NCI-H82 treated with DMSO at 0.1 percent for 48 hours (cell line): ENCODE data around the gene HSPA12A.

Source experiments
- DNase-seq: peaks from one replicate; lab custom pipeline; 2025; ENCODE audit not compliant: unreplicated experiment; lab: John Stamatoyannopoulos, UW

HSPA12A gene, protein sequence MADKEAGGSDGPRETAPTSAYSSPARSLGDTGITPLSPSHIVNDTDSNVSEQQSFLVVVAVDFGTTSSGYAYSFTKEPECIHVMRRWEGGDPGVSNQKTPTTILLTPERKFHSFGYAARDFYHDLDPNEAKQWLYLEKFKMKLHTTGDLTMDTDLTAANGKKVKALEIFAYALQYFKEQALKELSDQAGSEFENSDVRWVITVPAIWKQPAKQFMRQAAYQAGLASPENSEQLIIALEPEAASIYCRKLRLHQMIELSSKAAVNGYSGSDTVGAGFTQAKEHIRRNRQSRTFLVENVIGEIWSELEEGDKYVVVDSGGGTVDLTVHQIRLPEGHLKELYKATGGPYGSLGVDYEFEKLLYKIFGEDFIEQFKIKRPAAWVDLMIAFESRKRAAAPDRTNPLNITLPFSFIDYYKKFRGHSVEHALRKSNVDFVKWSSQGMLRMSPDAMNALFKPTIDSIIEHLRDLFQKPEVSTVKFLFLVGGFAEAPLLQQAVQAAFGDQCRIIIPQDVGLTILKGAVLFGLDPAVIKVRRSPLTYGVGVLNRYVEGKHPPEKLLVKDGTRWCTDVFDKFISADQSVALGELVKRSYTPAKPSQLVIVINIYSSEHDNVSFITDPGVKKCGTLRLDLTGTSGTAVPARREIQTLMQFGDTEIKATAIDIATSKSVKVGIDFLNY

DNA sequence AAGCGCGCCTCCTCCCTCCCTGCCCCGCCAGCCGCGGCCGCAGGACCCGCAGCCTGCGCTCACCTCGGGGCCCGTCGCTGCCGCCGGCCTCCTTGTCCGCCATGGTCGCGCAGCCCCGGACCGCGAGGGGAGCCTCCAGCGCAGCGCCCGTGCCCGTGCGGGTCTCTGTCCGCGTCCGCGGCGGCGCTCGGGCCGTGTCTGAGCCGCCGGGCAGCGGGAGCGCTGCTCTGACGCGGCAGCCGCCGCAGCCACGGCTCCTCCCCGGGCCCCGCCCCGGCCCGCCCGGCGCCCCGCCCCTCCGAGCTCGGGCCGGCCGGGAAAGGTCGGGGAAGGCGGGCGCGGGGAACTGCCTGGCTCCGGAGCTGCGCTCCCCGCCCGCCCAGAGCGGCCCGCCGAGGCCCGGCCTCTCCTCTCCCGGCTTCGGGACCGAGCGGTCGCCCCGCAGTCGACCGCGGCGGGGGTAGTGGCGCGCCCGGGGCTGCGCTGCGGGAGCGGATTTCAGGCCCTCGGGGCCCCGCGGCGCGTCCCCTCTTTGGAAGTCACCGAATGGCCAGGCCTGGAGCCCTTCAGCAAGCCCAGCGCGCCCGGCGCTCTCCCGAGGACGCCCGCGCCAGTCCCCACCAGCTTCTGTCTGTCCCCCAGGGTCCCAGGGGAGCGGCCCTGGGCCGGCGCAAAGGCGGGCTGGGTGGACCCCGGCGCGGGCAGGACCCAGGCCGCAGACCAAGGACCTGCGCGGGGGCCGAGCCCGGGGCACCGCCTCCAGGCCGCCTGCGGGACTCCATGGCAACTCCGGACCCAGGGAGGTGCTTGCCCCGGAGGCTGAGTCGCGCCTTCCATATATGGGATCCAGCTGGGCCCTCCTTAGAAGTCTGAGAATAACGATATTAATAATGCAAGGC is at the start of gene HSPA12A:
HSPA12A (minus strand) TSS at position 200 of the 899 bp plus-strand sequence; CDS start at position 103, 97 bp downstream.
- no peak for DNase-seq

DNA sequence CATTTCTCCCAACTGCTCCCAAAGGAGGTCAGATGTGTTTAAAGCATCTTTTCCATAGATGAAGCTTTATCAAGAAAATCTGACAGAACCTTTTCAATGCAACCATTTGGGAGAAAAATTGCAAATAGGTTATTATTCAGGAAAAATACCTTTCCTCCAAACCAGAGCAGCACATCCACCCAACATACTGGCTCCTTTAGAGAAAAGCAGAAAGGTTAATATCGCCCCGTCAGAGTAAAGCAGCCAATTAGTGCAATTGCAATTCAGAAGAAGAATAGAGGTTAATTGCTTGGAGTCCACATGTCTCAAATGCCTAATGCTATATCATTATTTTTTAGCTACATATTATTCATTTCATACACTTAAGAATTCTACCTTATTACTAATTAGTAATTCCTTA is 48.9 kb upstream of the HSPA12A start:
- DNase-seq = no peak

DNA sequence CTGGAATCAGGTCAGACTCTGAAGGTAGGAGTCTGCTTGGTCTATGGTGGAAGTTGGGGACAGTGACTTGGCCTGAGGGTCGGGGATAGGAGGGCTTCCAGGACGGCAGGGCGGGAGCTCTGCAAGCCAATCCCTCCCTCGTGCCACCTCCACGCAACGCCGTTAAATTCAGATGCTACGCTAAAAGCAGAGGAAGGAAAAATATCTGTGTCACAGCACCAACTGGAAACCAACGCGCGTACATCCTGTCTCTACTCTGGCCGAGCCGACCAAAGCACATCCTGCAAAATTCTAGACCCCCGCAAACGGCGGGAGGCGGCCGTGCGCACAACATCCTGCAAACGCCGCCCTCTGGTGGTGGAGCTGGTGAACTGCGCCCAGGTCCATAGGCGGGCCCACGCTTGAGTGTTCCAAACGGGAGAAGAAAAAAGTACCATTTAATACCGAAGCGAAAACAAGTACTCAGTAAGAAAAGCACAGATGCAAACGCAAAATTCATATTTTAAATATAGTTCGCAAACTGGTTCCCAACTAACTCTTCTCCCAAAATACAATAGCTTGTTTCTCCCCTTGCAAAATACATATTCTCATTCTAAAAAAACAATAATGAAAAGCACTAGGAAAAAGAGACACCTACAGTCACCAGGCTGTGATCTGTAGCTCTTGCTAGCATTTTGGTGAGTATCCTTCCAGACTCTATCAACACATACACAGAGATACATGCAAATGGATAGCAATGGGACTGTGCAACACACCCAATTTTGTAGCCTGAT is 45.7 kb upstream of the HSPA12A start:
- DNase-seq = no peak

DNA sequence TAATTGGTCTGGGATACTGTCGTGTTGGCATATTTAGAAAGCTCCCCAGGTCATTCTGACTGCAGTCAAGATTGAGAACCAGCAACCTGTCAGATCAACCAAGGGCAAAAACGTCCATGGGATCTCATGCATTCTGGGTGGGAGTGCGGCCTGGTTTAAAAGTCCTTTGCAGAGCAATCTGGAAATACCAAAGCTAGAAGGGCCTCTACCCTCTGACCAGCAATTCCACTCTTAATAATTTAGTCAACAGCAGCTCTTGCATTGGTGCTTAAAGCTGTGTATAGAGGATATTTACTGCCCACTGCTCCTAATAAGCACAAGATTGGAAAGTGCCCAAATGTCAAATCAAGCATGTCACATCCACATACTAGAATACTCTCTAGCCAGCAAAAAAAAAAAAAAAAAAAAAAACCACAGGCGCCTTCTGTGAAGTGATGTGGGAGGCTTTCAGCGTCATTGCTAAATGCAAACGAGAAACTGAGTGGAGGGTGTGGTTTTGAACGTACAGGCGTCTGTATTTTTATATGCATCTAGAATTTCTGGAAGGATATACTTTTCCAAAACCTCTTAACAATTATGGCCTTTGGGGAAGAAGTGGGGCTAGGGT is 44.8 kb upstream of the HSPA12A start:
- no peak for DNase-seq

DNA sequence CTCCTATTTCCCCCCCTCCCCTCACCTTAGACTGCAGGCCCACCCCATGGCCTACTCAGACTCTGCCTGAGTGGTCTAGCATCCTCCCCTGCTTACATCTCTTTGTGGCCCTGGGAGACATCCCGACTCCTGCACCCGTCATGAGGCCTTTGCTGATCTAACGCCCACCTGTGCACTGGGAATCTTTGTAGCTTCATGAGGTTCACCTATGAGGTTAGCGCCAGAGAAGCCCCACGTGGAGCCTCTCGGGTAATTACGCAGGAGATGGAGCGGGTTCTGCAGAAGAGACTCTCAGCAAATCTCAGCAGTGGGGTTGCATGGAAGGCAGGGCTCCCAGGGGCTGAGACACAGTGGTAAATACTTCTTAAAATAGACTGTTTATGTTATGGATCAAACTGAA is 43.5 kb upstream of the HSPA12A start:
- DNase-seq = no peak

DNA sequence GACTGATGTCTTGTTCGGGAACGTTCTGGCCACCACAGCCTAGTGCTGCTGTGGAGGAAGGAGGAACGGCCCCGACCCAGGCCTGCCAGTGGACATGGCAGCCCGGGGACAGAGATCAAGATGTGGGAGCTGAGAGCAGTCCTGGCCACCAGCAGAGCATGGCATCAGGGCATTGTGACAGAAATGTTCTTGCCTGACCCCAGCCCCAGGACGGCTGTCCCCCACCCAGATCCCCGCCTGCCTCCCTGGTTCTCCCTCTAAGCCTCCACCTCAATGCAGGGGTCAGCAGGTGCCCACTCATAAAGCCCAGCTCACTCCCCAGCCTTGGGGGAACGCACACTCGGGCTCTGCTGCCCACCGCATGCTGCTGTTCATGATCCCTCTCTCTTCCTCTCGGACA is 42.9 kb upstream of the HSPA12A start:
- DNase-seq = no peak

DNA sequence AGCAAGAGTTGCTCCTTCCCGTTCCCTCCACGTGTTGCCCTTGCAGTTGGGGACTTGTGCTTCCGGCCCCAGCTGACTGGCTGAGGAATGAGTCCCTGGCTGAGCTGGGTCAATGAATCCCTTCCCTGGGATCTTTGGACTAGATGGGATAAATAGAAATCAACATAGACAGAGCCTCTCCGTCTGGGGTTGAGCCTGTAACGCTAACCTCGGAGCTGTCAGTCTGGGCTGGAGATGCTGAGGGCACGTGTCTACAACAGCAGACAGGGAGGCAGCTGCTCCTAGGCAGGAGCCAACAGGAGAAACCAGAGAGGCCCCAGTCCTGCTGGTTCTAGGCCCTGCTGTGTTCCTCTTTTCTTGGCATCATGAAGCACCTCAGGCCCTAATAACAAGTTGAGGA is 42.3 kb upstream of the HSPA12A start:
- no peak for DNase-seq

DNA sequence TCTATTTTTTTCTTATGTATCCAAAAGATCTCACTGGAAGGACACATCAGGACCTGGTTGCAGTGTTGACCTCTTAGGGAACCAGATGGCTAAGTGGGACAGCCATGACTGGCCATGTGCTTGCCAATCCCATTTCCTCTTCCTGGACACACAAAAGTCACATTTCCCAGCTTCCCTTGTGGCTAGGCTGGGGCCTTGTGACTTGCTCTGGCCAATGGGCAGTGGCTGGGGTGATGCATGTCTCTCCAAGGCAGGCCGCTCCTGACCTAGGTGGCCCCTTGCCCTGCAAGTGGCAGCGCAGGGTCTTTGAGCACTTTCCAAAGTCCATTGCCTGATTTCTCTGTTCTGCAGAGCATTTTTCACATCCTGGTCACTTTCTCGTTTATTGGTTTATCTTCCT is 41.7 kb upstream of the HSPA12A start:
- DNase-seq = no peak

DNA sequence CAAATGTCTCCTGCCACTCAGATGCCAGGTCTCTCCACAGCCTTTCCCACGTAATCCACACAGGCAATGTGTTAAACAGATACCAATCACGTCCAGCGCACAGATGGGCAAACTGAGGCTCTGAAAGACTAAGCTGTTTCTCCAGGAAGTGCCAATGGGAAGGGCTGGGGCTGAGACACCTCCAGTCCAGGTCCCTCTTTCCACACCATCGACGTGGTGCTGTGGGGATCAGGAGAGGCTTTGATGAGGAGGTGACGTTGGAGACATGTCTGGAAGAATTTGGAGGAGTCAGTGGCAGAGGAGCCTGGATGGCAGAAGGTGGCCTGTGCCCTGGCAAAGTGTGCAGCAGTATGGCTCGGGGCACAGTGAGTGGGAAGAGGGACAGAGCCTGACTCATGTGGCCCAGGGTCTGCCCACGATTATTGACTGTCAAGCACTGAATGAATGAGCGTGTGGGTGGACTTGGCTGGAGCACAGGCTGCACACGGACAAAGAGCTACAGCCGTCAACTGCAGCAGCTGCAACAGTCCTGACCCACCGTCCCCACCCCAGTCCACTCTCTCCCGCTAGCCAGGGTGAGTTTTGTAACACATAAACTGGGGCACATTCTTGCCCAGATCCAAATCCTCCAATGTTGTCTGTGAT is 40.8 kb upstream of the HSPA12A start:
- DNase-seq = no peak

DNA sequence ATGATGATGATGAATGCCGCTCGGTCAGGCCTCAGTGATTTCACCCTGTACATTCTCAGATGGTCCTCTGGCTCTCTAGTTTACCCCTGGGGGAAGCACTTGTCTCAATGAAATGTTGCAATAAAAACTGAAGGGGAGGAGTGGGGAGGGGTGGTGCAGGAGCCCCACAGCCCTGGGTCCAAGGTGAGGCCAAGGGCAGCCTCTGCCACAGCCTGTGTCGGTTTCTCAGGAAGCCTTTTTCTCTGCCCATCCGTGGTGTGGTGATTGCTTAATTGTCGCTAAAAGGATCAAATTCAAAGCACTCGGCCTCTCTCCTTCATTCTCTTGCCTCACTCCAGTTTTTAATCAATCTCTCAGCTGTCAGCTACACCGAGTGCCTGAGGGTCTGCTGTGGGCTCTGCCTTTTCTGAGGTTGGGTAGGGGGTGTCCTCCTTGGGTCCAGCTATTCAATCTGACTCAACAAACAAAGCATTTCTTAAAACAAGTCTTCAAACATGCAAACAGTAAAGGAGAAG is 39.1 kb upstream of the HSPA12A start:
- DNase-seq = no peak

DNA sequence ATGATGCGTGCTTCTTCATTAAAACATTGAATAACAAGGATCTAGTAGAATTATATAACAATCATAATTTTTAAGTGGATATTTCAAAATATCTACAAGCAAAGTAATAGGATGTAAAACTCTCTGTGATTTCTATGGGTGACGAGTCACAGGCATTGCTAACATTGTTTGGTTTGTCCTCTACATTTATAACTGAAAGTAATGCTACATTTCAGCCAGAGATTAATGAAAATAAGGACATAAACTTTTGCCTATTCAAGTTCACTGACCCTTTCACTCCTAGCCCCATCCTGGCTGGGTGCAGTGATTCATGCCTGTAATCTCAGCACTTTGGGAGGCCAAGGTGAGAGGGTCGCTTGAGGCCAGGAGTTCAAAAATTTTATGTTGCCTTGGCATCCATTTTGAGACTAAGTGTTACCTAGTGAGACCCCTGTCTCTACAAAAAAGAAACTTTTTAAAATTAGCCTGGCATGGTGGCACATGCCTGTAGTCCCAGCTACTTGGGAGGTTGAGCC is 38.4 kb upstream of the HSPA12A start:
- no peak for DNase-seq

DNA sequence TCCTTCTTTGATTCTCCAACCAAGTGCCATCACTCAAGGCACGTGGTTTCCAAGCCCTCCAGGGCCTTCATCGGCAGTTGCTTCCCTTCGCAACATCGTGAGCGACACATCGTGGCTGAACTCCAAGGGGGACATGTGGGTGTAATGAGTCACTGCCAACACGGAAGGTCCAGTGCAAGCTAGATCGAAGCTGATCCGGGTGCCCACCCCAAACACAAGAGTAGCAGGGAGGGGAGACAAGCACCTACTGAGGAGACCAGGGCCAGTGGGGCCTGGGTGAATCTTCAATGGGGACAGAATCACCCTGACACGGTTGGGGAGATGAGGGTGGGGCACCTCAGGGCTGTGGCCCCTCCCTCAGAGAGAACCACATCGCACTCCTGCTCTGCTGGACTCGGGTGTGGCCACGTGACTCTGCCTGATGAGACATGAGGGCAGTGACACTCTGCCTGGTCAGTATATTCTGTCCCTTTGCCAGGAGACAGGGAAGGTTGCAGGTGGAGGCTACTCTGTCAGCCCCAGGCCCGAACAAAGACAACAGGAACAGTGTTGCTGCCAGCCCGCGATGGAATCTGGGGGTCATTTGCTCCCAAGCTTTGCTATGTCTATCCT is 36.8 kb upstream of the HSPA12A start:
- DNase-seq = no peak

DNA sequence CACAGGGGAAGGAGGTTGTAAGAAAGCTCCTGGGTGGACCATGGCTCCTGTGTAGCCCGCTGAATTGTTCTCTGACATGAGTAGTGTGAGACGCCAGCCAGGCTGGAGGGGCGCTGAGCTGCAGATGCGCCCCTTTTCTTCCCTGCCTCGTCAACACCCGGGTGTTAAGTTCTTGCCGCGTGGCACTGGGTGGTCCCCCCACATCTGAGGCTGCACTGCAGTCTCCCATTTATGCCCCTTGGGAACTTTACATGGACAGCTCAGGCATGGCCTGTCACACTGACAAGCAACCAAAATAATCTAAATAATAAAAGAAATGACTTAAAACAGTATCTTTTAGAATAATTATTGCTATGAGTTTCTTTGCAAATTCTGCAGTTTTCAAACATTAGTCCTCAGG is 34.6 kb upstream of the HSPA12A start:
- no peak for DNase-seq

DNA sequence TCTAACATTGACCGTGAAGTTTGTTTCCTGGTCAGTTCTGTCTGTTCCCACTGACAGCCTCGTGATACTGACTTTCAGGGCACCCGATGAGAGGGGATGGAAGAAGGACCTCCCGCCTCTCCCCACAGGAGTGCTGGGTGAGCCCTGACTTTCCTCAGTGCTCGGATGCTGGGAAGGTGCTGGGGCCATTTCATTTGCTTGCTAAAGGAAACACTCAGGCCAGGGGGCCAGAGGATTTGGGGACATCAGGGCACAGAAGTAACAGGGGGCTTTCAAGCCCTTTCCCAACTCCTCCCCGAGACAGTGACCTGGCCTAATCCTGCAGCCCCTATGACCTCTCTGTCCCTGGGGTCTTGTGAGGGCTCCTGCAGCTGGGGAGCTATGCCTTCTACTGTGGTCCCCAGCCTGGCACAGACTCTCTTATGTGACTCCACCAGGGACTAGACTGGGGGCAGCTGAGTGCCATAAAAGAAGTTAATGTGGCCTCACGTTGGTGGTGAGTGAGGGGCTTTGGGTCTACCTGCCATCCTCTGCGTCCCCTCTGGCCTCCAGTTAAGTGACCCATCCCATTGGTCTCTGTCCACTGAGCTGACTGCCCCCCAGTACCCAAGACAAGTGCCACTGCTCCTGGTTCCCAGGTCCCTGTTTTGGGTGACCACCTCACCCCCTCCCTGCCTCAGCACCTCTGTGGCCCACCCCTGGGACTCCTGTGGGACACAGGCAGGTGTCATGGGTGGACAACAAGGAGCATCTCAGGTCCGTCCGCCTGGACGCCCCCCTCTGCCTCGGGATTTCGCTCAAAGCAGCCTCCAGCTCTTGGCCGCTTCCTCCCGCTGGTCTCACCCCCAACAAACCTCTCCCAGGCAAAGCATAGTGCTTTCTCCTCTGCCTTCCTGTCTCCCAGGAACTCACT is 33.4 kb upstream of the HSPA12A start:
- no peak for DNase-seq

DNA sequence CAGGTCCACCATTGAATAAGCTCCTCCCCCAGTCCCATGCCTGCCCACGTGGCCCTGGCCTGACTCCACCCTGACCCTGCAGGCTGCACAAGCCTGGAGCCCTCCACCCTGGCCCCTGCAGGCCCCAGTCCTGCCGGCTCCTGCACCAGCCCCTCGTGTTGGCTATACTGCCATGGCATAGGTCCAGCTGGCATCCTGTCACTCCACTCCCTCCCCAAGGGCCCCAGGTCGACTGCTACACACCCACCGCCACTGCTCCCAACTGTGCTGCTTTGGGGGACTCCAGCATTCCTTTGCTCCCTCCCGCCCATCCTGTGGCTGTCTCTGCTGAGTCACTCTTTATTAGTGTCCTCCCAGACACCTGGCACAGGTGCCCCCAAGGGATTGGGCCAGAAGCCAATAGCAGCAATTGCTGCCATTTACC is 32.4 kb upstream of the HSPA12A start:
- no peak for DNase-seq

DNA sequence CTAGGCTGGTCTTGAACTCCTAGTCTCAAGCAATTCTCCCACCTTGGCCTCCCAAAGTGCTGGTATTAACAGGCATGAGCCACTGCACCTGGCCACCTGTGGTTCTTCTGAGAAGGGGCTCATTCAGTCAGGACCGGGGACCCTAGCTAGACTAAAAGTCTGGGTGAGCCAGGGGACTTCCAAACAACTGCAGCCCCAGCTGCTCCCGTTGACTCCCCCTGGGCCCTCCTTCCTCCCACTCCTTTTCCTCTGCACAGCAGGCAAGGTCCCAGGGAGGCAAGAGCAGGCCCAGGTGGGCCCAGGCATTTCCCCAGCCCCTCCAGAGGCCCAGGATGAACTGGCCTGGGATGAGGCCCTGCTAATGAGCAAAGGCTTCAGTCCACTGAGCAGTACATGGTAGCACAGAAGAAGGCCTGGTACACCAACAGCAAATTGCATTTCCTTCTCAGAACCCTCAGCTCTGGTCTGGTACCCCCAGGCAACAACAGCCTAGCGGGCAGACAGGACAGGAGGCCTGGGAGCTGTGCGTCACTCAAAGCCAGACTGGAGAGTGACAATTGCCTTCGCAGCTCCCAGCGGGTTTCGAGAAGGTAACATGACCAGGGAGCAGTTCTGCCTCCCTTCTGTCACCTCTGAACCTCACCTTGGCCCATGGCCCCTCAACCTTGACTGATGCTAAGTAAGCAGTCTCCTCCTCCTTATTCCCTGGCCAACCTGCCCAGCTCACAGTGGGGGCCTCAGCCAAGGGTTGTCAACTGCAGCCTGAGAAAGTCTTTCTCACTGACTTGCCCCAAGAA is 30.7 kb upstream of the HSPA12A start:
- no peak for DNase-seq

DNA sequence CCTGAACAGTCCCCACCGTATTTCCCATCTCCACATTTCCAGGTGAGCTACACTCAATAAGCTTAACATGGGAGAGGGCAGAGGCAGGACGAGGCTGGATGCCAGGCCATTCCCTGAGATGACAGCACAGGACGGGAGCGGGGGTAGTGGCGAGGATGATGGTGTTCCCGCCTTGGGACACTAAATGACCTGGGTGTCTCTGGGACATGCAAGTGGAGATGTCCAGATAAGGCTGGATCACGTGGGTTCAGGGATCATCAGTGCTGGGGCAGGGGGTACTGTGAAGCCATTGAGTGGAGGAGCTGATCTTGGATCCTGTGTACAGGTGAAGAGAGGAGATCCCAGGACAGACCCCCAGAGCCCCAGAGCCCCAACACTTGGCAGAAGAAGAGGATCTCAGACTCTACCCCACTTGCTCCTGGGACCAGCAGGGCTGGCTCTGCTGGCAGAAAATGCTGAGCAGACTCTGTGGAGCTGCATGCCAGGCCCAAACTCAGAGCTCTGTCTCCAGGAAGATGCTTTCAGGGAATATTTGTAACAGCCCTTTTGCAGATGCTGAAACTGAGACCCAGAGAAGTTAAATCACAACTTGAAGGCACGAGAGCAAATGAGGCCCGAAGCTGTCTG is 29.7 kb upstream of the HSPA12A start:
- no peak for DNase-seq
